ENCODE results near the gene PUM2. TPM values are rescaled to one million over a fixed set of nuclear protein-coding genes. Genes with fewer than 3 reads are reported as not detected.

Gene PUM2
- total and polyA plus RNA-seq, 2 of the 13 experiments (the other 11 are each of a cell fraction or from before 2014, with no cell fraction given): 69.6 to 69.8 TPM

DNA sequence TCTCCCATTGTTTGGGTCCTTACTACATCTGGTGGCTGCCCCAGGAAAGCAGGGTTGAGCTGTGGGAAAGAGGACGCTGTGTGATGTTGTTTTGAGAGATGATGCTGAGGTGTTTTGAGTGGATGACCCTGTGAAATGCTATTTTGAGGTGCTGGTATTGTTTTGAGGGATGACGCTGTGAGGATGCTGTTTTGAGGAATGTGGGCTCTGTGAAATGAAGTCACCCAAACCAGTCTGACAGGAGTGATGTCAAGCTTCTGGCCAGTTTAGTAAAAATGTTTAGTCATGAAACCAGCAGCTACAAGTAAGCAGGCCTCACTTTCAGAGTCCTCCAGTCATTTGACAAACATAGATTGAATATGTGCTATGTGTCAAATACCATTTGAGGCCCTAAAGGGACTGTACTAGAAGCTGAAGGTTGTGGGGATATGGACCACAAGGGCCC is 16.1 kb upstream of the PUM2 start:
- in situ Hi-C loops (cut with HindIII; ENCODE audit: extremely low pct_ligation_motif_present, low pct_unique_long_range_greater_than_20kb): no loop called here
- TF ChIP-seq NFATC3 (CRISPR knock-in tag; IDR thresholded peaks at IDR 0.05) (no peak), CREB1 (IDR thresholded peaks at IDR 0.05) (peak; percentile 22; the same call in 1 of the 2 replicates), CREB1 (CRISPR knock-in tag; IDR thresholded peaks at IDR 0.05) (no peak), SNRNP70 (IDR thresholded peaks at IDR 0.05; ENCODE audit: low read depth, low read length) (no peak), IKZF5 (CRISPR knock-in tag; IDR thresholded peaks at IDR 0.05) (no peak), PCBP1 (IDR thresholded peaks at IDR 0.05; ENCODE audit: borderline replicate concordance, low read depth, low read length) (no peak)
- H2AFZ ChIP-seq (ENCODE audit: low read length): no peak overlapping the region
- POLR2A ChIA-PET: no interaction called here
- peaks cover 5% of the 10 kb centered on the region; the same call in 1 of the 2 replicates for H3K4me1 ChIP-seq (ENCODE audit: insufficient read depth, low read length)
- H3K9ac ChIP-seq (ENCODE audit: insufficient read depth, low read depth, low read length): no peak overlapping the region
- H4K20me1 ChIP-seq (ENCODE audit: insufficient read depth, low read length): no peaks in the 10 kb centered on the region
- ATAC-seq (no peak), DNase-seq (ENCODE audit: low spot score) (no peak), FAIRE-seq (no peak)
- no peaks in the 10 kb centered on the region for H3K79me2 ChIP-seq (ENCODE audit: insufficient read depth, low read length)
- peaks cover 7% of the 10 kb centered on the region for H3K9me3 ChIP-seq (ENCODE audit: low read length)
- no peak overlapping the region for H3K4me3 ChIP-seq (replicated peaks in 1 of 3; ENCODE audit: insufficient read depth in 1 of 3, low read depth in 2 of 3, low read length in 3 of 3)
- no TSS peak for BruUV-seq (replicated peaks)
- 51% methylated on average over 2 of the region's 2 CpGs for WGBS (ENCODE audit: low lambda C conversion rate)
- CTCF ChIA-PET (ENCODE audit: low intra/inter-chr PET ratio, low total read pairs): no interaction called here
- H3K27ac ChIP-seq (ENCODE audit: extremely low read length, insufficient read depth, low read length): no peak overlapping the region
- no peaks in the 10 kb centered on the region for H3K36me3 ChIP-seq (replicated peaks in 1 of 2; ENCODE audit: control insufficient read depth in 1 of 2, insufficient read depth in 2 of 2, low read length in 2 of 2)
- no peak overlapping the region for H3K4me2 ChIP-seq (ENCODE audit: low read depth, low read length)
- intact Hi-C loops (cut with micrococcal nuclease; ENCODE audit: unreplicated experiment): no loop called here
- peaks cover 0 to 4% of the 10 kb centered on the region in 2 experiments for H3K27me3 ChIP-seq (ENCODE audit: control insufficient read depth in 1 of 2, insufficient read depth in 2 of 2, low read length in 2 of 2)

DNA sequence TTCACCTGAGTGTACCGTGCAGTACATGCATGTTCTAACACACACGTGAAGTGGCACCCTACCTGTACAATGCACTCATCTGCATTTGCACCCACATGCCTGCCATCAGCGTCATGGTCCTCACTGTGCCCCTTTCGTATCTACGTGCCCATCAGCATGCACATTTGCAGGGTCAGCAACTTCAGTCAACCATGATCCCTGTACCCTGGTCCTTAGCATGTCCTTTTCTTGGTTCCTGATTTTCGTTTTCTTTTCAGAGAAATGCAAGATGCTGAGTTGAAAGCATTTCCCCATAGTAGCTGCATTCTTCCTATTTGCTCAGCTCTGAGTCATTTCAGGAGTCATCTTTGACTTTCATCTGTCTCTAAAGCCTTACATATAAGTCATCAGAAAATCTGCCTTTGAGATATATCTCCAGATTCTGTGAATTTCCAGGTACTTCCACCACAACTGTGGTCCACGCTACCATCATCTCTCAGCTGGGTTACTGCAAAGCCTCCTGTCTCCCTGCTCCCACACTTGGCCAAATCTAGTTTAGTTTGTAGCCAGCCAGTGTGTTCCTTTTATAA is 14.7 kb upstream of the PUM2 start:
- Histone ChIP-seq H3K4me2 (ENCODE audit: low read depth, low read length) (no peak overlapping the region), H3K4me3 (replicated peaks in 1 of 3; ENCODE audit: insufficient read depth in 1 of 3, low read depth in 2 of 3, low read length in 3 of 3) (no peak overlapping the region), H3K9me3 (ENCODE audit: low read length) (peaks cover 7% of the 10 kb centered on the region), H2AFZ (ENCODE audit: low read length) (no peak overlapping the region), H3K9ac (ENCODE audit: insufficient read depth, low read depth, low read length) (no peak overlapping the region), H3K36me3 (replicated peaks in 1 of 2; ENCODE audit: control insufficient read depth in 1 of 2, insufficient read depth in 2 of 2, low read length in 2 of 2) (no peaks in the 10 kb centered on the region), H3K27me3 (ENCODE audit: control insufficient read depth in 1 of 2, insufficient read depth in 2 of 2, low read length in 2 of 2) (peaks cover 0 to 3% of the 10 kb centered on the region in 2 experiments; a peak in 4 of 5 replicates), H3K79me2 (ENCODE audit: insufficient read depth, low read length) (no peaks in the 10 kb centered on the region), H3K27ac (ENCODE audit: extremely low read length, insufficient read depth, low read length) (no peak overlapping the region), H4K20me1 (ENCODE audit: insufficient read depth, low read length) (no peaks in the 10 kb centered on the region), H3K4me1 (ENCODE audit: insufficient read depth, low read length) (peaks cover 5% of the 10 kb centered on the region; the same call in 1 of the 2 replicates)
- DNase-seq (ENCODE audit: low spot score): no peak
- intact Hi-C loops (cut with micrococcal nuclease; ENCODE audit: unreplicated experiment): no loop called here
- in situ Hi-C loops (cut with HindIII; ENCODE audit: extremely low pct_ligation_motif_present, low pct_unique_long_range_greater_than_20kb): no loop called here
- 48% methylated on average over 7 of the region's 7 CpGs for WGBS (ENCODE audit: low lambda C conversion rate)
- ChIA-PET CTCF (ENCODE audit: low intra/inter-chr PET ratio, low total read pairs) (no interaction called here), POLR2A (no interaction called here)
- ATAC-seq: no peak
- no peak for FAIRE-seq
- TF ChIP-seq ZNF501 (CRISPR knock-in tag; IDR thresholded peaks at IDR 0.05) (no peak), MAFF (IDR thresholded peaks at IDR 0.05; ENCODE audit: low read depth, low read length) (peak; percentile 63), ZNF589 (CRISPR knock-in tag; conservative IDR thresholded peaks at IDR 0.05) (no peak), MAFK (conservative IDR thresholded peaks at IDR 0.05 in 1 of 2, IDR thresholded peaks at IDR 0.05 in 1 of 2; ENCODE audit: low read length in 2 of 2) (peak; percentile 72 to 74), ARNT (IDR thresholded peaks at IDR 0.05) (no peak), RFX1 (IDR thresholded peaks at IDR 0.05) (no peak)
- BruUV-seq (replicated peaks): no TSS peak
